GM19468 (cell line): ENCODE data around the gene ELAVL1.
"Not testable (repeated sequence)": the region's sequence is repeated elsewhere in the genome, so short reads cannot be mapped to it uniquely, and the experiment has no call there.

Experiments used
- ATAC-seq: cut with Tn5 transposase; IDR thresholded peaks from one replicate; pipeline ENCODE4 v1.9.1; 2021; ENCODE audit warnings: mild to moderate bottlenecking, moderate library complexity, moderate number of reproducible peaks; ENCODE audit not compliant: unreplicated experiment; ENCODE audit errors: extremely low read depth

ELAVL1 gene

DNA sequence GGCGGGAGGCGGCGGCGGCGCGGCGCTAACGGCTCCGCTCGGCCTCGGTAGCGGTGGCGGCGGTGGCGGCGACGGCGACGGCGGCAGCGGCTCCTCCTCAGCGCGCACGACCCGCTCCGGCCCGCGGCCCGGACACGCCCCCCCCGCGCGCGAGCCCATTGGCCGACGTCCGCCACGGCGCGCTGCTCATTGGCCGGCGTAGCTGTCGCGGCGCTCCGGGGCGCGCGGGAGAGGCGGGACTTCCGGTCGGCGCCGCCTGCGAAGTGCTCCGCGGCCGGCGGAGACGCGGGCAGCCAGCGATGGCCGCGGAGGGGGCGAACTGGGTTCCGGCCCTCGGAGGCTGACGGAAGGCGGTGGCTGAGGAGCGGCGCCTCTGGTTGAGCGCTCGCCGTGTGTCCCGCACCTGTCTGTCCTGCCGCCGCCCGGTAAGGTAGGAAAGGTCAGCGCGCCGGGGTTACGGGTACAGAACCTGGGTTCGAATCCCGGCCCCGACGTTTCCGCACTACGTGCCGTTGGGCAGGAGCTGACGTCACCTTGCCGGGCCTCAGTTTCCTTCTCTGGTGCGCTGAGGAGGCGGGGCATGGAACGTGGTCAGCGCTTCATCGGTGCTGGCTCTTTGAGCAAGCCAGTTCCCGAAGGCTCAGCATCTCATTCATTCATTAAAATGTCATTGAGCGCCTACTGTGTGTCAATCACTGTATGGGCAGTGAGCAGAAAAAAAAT lies at the start of gene ELAVL1:
Gene ELAVL1 (minus strand): TSS at position 108 of the 723 bp plus-strand sequence. CDS start 13,826 bp downstream, outside the sequence.
- ATAC-seq, result no peak

DNA sequence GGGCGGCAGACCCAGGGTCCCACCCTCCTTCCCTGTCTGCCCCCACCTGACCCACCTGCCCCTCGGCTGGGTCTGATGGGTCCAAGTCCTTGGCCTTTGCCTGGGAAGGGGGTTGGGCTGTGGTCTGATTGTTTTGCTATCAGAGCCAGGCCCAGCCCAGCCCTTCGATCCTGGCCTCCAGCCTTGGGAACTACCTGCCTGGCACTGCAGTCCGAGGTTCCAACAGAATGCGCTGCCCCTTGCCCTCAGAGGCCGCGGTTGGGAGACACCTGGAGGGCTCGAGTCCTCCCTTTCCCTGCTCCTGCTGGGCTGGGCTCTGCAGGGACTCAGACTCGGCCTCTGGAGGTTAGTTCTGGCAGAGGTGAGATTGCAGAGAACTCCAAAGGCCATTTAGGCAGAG lies 48.7 kb upstream of the ELAVL1 start:
- ATAC-seq, result no peak

DNA sequence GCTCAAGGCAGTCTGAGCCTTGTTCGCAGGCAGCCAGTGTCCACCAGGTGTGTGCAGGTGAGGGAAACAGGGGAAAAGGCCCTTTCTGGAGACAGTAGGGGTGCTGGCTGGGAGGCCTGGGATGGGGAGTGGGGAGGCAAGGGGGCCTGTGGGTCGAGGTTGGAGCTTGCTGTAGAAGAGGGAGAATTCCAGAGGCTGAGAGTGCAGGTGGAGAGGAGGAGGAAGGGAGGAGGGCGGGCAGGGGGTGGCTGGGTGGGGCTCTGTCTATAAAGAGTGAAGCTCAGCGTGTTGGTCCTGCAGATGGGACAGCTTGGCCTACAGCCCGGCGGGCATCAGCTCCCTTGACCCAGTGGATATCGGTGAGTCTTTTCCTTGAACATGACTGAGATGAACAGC lies 47.0 kb upstream of the ELAVL1 start, which contains the start of gene CCL25:
Gene CCL25 (plus strand): TSS at position 297 of the 396 bp plus-strand sequence. CDS start 290 bp downstream, outside the sequence.
- ATAC-seq, result no peak

DNA sequence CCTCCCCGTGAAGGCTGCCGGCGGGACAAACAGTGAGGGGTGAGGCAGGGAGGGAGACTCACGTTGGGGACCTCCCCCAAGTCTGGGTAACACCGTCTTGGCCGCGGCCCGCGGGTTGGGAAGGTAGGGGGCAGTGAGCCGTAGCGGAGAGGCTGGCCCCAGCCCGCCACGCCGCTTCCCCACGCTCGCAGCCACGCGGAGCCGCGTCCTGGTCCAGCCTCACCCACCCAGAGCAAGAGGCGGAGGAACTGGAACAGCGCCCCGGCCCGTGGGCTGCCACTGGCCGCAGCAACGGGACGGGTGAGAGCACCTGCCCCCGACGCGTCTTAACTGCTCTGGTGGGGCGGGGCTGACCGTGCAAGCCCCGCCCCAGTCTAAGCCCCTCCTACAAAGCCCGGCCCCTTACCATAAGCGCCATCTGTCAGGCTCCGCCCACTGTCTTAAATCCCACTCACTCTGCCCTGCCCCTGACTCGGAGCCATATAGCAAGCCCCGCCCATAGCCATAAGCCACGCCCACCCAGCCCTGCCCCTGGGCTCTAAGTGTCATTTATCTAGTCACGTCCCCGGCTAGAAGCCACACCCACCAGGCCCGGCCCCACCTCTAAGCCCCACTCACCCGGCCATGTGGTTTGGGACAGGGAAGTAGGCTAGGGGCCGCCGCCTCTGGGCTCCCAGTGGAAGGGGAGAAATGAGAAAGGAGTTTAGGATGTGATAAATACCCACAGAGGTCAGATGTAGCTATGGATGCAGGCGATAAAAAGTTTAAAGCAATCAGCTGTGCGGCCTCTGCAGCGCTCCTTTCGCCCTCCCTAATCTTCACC lies 45.0 kb upstream of the ELAVL1 start:
- peak; percentile 21 for ATAC-seq

DNA sequence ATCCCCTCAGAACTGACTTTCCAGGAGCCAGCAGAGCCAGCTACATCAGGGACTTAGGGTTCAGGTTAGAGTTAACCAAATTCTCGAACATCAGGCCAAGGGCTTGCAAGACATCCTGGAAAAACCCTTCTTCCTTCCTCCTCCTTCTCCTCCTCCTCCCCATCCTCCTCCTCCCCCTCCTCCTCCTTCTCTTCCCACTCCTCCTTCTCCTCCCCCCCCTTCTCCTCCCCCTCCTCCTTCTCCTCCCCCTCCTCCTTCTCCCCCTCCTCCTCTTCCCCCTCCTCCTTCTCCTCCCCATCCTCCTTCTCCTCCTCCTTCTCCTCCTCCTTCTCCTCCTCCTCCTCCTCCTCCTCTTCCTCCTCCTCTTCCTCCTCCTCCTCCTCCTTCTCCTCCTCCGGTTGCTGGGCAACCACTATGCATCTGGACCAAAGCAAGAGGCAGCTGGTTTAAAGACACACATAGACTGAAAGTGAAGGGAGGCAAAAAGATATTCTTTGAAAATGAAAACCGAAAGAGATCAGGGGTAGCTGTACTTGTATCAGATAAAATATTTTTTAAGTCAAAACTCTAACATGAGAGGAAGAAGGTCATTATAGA lies 41.2 kb upstream of the ELAVL1 start:
- ATAC-seq, result no peak

DNA sequence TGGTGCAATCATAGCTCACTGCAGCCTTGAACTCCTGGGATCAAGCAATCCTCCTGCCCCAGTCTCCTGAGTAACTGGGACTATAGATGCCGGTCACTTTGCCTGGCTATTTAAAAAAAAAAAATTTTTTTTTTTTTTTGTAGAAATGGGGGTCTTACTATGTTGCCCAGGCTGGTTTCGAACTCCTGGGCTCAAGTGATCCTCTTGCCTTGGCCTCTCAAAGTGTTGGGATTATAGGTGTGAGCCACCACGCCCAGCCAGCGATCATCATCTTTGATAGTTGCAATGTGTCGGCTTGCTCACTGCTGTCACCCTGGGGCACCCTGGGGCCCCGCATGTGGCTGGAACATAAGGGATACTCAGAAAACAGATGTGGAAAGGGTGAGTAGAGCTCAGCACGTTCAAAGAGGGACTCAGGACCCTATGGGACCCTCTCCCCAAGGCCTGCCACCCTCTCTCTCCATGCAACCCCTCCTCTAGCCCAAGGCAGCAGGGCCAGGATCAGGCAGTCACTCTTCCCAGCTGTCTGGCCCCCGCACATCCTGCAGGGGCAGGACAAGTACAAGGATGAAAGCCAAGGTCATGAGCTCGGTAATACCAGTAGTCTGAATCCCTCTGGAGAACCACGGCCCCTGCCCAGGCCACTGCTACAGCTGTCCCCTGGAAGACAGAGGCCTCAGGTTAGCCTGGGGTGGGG lies 40.6 kb upstream of the ELAVL1 start:
- ATAC-seq, result no peak

DNA sequence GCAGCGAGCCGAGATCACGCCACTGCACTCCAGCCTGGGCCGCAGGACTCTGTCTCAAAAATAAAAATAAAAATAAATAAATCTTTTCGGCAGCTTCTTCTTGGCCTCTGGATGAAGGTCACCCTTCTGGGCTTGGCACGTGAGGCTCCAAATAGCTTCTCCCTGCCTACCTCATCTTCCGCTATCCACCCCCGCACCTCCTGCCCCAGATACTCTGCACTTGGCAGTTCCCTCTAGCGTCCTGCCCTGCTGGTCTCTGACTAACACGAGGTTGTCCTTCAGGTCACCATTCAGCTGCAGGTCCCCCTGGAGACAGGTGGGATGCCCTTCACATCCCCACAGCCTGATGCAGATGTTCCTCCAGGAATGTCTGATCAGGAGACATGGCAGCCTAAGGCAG lies 38.6 kb upstream of the ELAVL1 start:
- ATAC-seq, result no peak

DNA sequence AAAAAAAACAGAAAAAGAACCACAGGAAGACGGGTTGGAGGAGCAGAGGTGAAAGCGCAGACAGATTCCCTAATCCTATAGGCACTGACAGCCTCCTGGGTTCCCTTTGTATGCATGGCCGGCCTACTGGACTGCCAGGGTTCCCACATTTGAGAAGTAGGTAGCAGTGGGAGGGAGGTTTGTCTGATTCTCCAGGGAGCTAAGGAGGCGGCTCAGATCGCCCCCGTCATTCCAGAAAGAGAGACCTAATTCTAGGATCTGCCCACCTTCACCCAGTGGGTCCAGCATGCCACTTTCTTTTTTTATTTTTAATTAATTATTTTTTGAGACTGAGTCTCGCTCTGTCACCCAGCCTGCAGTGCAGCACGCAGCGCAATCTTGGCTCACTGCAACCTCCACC lies 37.5 kb upstream of the ELAVL1 start:
- ATAC-seq, result no peak

DNA sequence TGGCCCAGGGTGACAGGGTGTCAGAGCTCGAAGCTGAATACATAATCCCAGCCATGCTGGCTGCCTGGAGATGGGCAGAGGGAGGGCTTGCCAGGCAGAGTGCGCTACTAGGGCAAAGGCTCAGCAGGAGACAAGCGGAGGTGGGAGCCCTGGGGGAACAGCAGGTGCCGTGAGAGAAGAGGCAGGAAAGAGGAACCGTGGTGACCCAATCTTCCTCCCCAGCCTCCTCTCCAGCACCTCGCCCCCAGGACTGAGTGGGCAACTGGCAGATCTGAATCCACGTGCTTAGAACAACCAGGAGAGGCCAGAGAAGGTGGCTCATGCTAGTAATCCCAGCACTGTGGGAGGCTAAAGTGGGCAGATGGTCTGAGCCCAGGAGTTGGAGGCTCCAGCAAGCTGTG lies 36.1 kb upstream of the ELAVL1 start:
- ATAC-seq, result no peak

DNA sequence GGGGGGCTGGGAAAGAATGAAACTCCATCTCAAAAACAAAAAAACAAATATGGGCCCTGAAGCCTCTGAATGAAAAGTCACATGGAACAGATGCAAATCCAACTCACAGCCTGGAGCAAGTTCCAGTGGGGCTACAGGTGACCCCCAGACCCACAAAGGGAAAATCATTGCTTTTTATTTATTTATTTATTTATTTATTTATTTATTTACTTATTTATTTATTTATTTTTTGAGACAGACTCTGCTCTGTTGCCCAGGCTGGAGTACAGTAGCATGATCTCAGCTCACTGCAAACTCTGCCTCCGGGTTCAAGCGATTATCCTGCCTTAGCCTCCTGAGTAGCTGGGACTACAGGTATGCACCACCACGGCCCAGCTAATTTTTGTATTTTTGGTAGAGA lies 33.8 kb upstream of the ELAVL1 start:
- ATAC-seq, result no peak

DNA sequence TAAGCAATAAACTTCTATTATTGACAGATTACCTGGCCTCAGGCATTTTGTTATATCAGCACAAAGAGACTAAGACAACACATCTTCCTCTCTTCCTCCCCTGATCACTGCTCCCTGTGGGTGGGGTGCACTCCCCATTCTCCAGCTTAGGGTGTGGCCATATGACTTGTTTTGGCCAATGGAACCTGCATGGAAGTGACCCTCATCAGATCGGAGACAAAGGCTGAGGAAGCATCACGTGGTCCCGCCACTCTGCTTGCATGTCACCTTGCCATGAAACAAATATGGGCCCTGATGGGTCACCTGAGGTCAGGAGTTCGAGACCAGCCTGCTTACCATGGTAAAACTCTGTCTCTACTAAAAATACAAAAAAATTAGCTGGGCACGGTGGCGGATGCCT lies 33.4 kb upstream of the ELAVL1 start:
- no peak for ATAC-seq

DNA sequence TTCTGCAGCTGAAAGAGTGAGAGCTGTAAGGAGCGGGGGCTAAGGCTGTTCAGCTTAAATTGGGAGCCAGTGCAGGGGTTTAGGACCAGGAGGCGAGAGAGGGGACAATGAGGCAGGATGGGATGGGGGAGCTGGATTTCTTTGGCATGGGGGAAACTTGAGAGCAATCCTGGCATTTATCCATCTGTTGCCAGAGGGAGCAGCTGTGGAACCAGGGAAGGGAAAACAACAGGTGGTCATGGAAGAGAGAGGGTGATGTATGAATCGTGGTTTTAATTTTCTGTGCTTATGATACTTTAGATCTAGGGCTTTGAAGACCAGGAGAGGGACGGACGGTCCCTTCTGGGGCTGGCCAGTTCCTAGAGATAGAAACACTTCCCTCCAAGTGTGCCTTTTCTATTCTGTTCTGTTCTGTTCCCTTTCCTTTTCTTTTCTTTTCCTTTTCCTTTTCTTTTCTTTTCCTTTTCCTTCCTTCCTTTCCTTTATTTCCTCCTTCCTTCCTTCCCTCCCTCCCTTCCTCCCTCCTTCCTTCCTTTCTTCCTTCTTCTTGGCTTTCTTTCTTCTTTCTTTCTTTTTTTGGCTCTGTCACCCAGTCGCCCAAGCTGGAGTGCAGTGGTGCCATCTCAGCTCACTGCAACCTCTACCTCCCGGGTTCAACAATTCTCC lies 31.1 kb upstream of the ELAVL1 start:
- ATAC-seq, result no peak

DNA sequence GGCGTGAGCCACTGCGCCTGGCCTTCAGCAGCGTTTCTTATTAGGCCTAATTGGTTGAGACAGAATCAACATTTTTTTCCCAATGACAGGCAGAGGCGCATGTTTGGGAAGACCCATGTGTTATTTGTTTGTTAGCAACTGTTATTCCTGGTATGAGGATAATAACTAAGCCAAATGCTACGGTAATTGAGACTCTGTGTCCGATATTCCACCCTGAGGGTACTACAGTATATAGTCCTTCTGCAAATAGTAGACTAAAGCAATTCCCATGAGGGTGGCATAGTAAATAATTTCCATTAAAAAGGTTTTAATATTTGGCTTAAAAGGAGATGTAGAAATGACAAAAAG lies 28.7 kb upstream of the ELAVL1 start:
- ATAC-seq, result no peak

DNA sequence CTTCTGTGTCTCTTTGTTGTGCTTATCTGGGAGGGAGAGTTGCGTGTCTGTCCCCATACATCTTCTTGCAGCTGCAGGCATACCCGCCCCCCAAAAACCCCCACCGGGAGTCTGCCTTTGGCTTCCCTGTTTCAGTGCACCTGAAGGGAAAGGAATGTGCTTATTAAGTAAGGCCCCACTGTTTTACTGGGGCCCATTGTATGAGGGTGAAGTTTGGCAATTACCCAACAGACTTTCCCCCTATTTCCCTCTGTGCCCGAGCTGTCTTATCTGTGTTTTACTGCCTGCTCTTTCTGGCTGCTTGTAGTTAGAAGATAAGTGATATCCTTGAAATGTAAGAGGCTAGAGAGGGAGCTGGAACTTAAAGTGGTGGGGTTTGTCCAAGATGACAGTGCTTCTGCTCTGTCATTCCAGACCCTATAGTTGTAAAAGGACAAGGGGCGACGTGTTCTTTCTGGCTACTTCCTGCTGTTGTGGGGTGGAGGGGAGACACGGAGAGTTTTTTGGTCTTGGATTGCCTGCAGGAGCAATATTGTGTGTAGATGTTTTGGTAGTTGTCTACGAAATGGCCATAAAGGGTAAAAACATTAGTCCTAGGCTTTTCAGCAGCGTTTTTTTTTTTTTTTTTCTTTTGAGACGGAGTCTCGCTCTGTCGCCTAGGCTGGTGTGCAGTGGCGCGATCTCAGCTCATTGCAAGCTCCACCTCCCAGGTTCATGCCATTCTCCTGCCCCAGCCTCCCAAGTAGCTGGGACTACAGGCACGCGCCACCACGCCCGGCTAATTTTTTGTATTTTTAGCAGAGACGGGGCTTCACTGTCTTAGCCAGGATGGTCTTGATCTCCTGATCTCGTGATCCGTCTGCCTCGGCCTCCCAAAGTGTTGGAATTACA lies 28.1 kb upstream of the ELAVL1 start:
- not testable (repeated sequence) for ATAC-seq

DNA sequence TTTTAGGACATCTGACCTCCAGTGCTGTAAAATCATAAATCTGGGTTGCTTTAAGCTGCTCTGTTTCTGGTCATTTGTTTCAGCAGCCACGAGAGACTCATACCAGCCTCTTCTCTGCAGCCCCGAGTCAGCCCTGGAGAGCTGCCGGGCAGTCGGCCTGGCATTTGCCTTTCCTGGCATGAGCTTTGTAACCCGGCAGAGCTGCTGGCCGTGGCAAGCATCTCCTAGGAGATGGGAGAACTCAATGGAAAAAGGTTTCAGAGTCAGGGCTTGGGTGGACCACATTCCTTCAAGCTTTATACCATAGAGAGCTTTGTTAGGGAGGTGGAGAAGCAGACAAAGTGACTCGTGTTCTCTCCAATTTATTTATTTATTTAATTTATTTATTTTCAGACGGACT lies 25.5 kb upstream of the ELAVL1 start:
- ATAC-seq, result no peak

DNA sequence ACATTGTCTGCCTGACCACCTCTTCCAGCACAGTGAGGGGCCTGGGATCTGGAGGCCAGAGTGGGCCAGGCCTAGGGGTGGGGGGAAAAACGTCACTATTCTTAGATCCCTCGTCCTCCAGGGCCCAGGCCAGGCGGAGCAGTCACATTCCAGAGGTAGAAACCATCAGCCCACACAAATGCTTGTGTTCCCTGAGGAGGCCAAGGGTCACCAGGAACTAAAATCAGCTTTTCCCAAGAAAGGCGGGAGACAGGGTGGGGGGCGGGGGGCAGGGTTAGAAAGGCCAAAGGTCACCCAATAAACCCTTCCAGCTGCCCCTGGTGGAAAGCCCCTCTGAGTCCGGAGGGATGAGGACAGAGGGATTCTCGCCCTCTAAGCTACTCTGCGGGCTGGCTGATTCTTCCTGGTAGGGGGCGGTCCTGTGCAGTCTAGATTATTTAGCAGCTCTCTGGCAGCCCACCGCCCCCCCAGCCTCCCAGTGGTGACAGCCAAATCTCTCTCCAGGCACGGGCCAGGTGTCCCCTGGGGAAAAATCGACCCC lies 23.6 kb upstream of the ELAVL1 start:
- ATAC-seq, result no peak

DNA sequence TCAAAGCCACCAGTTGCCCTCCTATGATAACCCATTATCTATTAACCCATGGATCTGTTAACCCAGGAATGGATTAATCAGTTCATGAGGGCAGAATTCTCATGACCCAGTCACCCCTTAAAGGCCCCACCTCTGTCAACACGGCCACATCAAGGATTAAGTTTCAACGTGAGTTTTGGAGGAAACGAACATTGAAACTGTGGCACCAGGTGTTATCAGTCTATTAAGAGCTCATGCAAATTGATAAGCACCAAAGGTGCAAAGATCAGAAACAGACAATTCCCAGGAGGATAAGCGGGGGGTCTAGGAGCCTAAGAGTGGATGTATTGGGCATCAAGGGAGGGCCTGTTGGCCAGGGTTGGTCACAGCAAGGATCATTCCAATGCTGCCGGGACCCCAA lies 19.9 kb upstream of the ELAVL1 start:
- ATAC-seq, result no peak

DNA sequence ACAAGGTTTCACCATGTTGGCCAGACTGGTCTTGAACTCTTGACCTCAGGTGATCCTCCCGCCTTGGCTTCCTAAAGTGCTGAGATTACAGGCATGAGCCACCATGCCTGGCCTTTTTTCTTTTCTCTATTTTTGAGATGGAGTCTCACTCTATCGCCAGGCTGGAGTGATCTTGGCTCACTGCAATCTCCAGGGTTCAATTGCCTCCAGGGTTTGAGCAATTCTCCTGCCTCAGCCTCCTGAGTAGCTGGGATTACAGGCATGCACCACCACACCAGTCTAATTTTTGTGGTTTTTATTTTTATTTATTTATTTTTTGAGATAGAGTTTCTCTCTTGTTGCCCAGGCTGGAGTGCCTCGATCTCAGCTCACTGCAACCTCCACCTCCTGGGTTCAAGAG lies 18.8 kb upstream of the ELAVL1 start:
- ATAC-seq, result not testable (repeated sequence)

DNA sequence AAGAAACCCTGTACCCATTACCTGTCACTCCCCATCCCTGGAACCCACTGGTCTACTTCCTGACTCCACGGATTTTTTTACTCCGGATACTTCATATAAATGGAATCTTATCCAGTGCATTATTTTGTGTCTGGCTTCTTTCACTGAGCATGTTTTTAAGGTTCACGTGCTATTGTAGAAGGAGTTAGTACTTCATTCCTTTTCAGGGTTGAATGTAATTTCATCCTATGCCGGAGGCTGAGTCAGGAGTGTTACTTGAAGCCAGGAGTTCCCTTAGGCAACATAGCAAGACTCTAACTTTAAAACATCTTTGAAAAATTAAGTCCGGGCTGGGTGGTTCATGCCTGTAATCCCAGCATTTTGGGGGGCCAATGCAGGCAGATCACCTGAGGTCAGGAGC lies 17.9 kb upstream of the ELAVL1 start:
- ATAC-seq, result no peak
